ENCODE measurements around the gene GPR161. TPM values are rescaled to one million over a fixed set of nuclear protein-coding genes. Genes with fewer than 3 reads are reported as not detected.
A peak's percentile ranks its signal among the peaks of the same experiment; 100 is the strongest.
"Not testable (repeated sequence)": the region's sequence is repeated elsewhere in the genome, so short reads cannot be mapped to it uniquely, and the experiment has no call there.

GPR161 gene
- total RNA-seq, 1 experiment from 2014 or later, result 11.8 TPM

DNA sequence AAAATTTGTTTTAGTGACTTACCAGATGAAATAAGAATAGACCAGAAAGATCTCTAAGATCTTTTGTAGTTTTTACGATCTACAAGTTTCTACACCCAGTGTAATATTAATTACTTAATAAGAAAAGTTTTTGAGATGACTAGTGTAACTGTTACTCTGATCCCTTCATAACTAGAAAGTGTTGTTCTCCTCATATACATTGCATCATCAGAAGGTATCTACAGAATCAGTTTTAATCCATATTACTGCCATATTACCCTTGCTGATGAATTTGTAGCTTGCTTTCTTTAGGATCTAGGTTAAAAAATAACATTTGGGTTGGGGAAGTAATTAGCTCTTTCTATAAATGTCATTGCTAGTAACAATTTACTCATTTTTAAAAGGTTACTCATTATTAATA, 72.5 kb downstream of the GPR161 start:
- Histone ChIP-seq H3K4me1 (ENCODE audit: insufficient read depth, low read length) (no peaks in the 10 kb centered on the region), H3K36me3 (ENCODE audit: low read depth, low read length) (peaks cover 9% of the 10 kb centered on the region), H3K79me2 (ENCODE audit: low read length) (no peaks in the 10 kb centered on the region), H3K9ac (ENCODE audit: low read length) (no peak overlapping the region), H3K4me2 (ENCODE audit: low read length) (no peak overlapping the region), H2AFZ (ENCODE audit: low read length) (no peak overlapping the region), H3K4me3 (ENCODE audit: low read length) (no peak overlapping the region), H4K20me1 (ENCODE audit: low read length) (no peaks in the 10 kb centered on the region), H3K27me3 (ENCODE audit: low read length) (no peaks in the 10 kb centered on the region), H3K9me3 (ENCODE audit: low read length) (no peaks in the 10 kb centered on the region), H3F3A (ENCODE audit: low read length, unreplicated experiment) (no peaks in the 10 kb centered on the region), H3K9me2 (replicated peaks; ENCODE audit: low read length) (no peaks in the 10 kb centered on the region), H3K27ac (ENCODE audit: low read length) (no peak overlapping the region)
- ChIA-PET POLR2A (ENCODE audit: unreplicated experiment) (no interaction called here), CTCF (interaction anchor here (1.1 kb wide), 1 partner anchor 18 kb away, joined by 3 read pairs; no protein-coding TSS in a partner anchor)
- no peak for ATAC-seq
- DNase-seq, result no peak
- TF ChIP-seq EZH2phosphoT487 (IDR thresholded peaks at IDR 0.05; ENCODE audit: borderline replicate concordance, low read length) (no peak), CTCF (conservative IDR thresholded peaks at IDR 0.05; ENCODE audit: low read depth, low read length) (no peak), EZH2 (IDR thresholded peaks at IDR 0.05; ENCODE audit: low read length, unreplicated experiment) (no peak)
- intact Hi-C loops (cut with micrococcal nuclease), result no loop called here
- no TSS peak for BruUV-seq (replicated peaks)

- Histone ChIP-seq H3K36me3 (ENCODE audit: low read depth, low read length) (no peaks in the 10 kb centered on the region), H3K79me2 (ENCODE audit: low read length) (no peaks in the 10 kb centered on the region), H3K4me3 (ENCODE audit: low read length) (no peak overlapping the region), H3K4me2 (ENCODE audit: low read length) (no peak overlapping the region), H3K27ac (ENCODE audit: low read length) (no peak overlapping the region), H3K9me2 (replicated peaks; ENCODE audit: low read length) (no peaks in the 10 kb centered on the region), H3K9ac (ENCODE audit: low read length) (no peak overlapping the region), H3K4me1 (ENCODE audit: insufficient read depth, low read length) (peaks cover 7% of the 10 kb centered on the region), H3K27me3 (ENCODE audit: low read length) (no peaks in the 10 kb centered on the region), H2AFZ (ENCODE audit: low read length) (no peak overlapping the region), H3K9me3 (ENCODE audit: low read length) (no peaks in the 10 kb centered on the region), H3F3A (ENCODE audit: low read length, unreplicated experiment) (no peaks in the 10 kb centered on the region), H4K20me1 (ENCODE audit: low read length) (no peaks in the 10 kb centered on the region)
- CTCF ChIA-PET, result no interaction called here
- no peak for TF ChIP-seq EZH2 (IDR thresholded peaks at IDR 0.05; ENCODE audit: low read length, unreplicated experiment)
- ATAC-seq (no peak), DNase-seq (peak; percentile 40)
- BruUV-seq (replicated peaks), result no TSS peak
- POLR2A ChIA-PET (ENCODE audit: unreplicated experiment), result no interaction called here
- intact Hi-C loops (cut with micrococcal nuclease), result no loop called here
These were observed 78.8 kb downstream of the GPR161 start for GRCh38 chr1:168057921-168058320.

- H3K4me3 ChIP-seq (ENCODE audit: low read length), result no peak overlapping the region
- intact Hi-C loops (cut with micrococcal nuclease), result no loop called here
- H3K4me2 ChIP-seq (ENCODE audit: low read length), result no peak overlapping the region
- H3K27ac ChIP-seq (ENCODE audit: low read length), result no peak overlapping the region
- H3K9me2 ChIP-seq (replicated peaks; ENCODE audit: low read length), result no peaks in the 10 kb centered on the region
- ChIA-PET POLR2A (ENCODE audit: unreplicated experiment) (no interaction called here), CTCF (no interaction called here)
- no peak overlapping the region for H3K9ac ChIP-seq (ENCODE audit: low read length)
- no peaks in the 10 kb centered on the region for H3K36me3 ChIP-seq (ENCODE audit: low read depth, low read length)
- DNase-seq (no peak), ATAC-seq (no peak)
- H3K27me3 ChIP-seq (ENCODE audit: low read length), result no peaks in the 10 kb centered on the region
- no peaks in the 10 kb centered on the region for H3K79me2 ChIP-seq (ENCODE audit: low read length)
- H2AFZ ChIP-seq (ENCODE audit: low read length), result no peak overlapping the region
- no peaks in the 10 kb centered on the region for H4K20me1 ChIP-seq (ENCODE audit: low read length)
- TF ChIP-seq CTCF (conservative IDR thresholded peaks at IDR 0.05; ENCODE audit: low read depth, low read length), result no peak
- no peak for TF ChIP-seq EZH2phosphoT487 (IDR thresholded peaks at IDR 0.05; ENCODE audit: borderline replicate concordance, low read length)
- TF ChIP-seq EZH2 (IDR thresholded peaks at IDR 0.05; ENCODE audit: low read length, unreplicated experiment), result no peak
- no peaks in the 10 kb centered on the region for H3F3A ChIP-seq (ENCODE audit: low read length, unreplicated experiment)
- H3K4me1 ChIP-seq (ENCODE audit: insufficient read depth, low read length), result peaks cover 7% of the 10 kb centered on the region
- no peaks in the 10 kb centered on the region for H3K9me3 ChIP-seq (ENCODE audit: low read length)
- BruUV-seq (replicated peaks), result no TSS peak
These were observed 79.4 kb downstream of the GPR161 start for GRCh38 chr1:168057355-168057754.

GRCh38 chr1:168056152-168056551, 80.6 kb downstream of the GPR161 start:
- H3K79me2 ChIP-seq (ENCODE audit: low read length); POLR2A ChIA-PET (ENCODE audit: unreplicated experiment); H2AFZ ChIP-seq (ENCODE audit: low read length); H3K4me2 ChIP-seq (ENCODE audit: low read length); H3K36me3 ChIP-seq (ENCODE audit: low read depth, low read length); H3K9me2 ChIP-seq (replicated peaks; ENCODE audit: low read length); intact Hi-C loops (cut with micrococcal nuclease); H3F3A ChIP-seq (ENCODE audit: low read length, unreplicated experiment); H3K27ac ChIP-seq (ENCODE audit: low read length); BruUV-seq (replicated peaks); H4K20me1 ChIP-seq (ENCODE audit: low read length); H3K9ac ChIP-seq (ENCODE audit: low read length); DNase-seq; H3K9me3 ChIP-seq (ENCODE audit: low read length); ATAC-seq; H3K27me3 ChIP-seq (ENCODE audit: low read length); H3K4me3 ChIP-seq (ENCODE audit: low read length); H3K4me1 ChIP-seq (ENCODE audit: insufficient read depth, low read length); CTCF ChIA-PET: not testable (repeated sequence)

Data from PC-3 (cell line).